Measurements from ENCODE around the gene VPS13C. TPM values are rescaled to one million over a fixed set of nuclear protein-coding genes. Genes with fewer than 3 reads are reported as not detected.

Gene VPS13C
- total and polyA plus RNA-seq, 5 experiments from 2014 or later: 11.1 to 109 (median 17.6) TPM

DNA sequence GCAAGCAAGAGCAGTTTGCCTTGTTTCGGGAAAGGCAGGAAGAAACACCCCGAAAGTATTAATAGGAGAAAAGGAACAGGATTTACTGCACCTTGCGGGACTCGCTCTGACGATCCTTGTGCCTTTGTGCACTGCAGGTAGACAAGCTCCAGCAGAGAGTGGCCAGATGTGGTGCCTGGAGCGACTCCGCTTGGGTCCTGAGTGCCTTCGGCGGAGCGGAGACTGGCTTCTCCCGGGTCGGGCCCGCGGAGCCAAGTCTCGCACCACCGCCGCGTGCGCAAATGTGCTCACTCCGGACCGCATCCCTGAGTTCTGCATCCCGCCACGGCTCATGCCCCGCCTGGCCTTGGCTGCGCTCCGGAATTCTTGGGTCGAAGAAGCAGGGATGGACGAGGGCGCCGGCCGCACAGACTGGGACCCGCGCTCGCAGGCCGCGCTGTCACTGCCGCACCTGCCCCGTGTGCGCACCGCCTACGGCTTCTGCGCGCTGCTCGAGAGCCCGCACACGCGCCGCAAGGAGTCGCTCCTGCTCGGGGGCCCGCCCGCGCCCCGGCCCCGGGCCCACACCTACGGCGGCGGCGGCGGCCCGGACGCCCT, 7.3 kb upstream of the VPS13C start:
- Mint-ChIP-seq H3K4me1 (peaks cover 17 to 22% (median 19%) of the 10 kb centered on the region in 4 donors), H3K4me3 (peak overlapping the region; percentile 76 to 94 (median 87)), H3K9me3 (no peaks in the 10 kb centered on the region), H3K27me3 (peaks cover 11 to 29% (median 22%) of the 10 kb centered on the region in 5 donors), H3K36me3 (peaks cover 0 to 4% (median 2%) of the 10 kb centered on the region in 3 donors), H3K27ac (peak overlapping the region in 1 of 10 donors; percentile 41)
- peak; percentile 66 to 73 for ATAC-seq
- POLR2A ChIA-PET: no interaction called here
- DNase-seq: peak in 4 of 10 donors; percentile 4 to 26 (median 19)

GRCh38 chr15:62066663-62067447, 6.6 kb upstream of the VPS13C start, which contains the start of gene C2CD4A:
Gene C2CD4A (plus strand): TSS chr15:62066977. CDS start chr15:62067614, 637 bp downstream.
- DNase-seq: peak; percentile 28 to 78 (median 50)
- peaks cover 0 to 4% (median 2%) of the 10 kb centered on the region in 3 donors for H3K36me3 Mint-ChIP-seq
- peaks cover 20 to 27% (median 24%) of the 10 kb centered on the region in 4 donors for H3K4me1 Mint-ChIP-seq
- H3K9me3 Mint-ChIP-seq: no peaks in the 10 kb centered on the region
- H3K27me3 Mint-ChIP-seq: peaks cover 11 to 29% (median 22%) of the 10 kb centered on the region in 5 donors
- ATAC-seq: peak; percentile 82 to 84
- H3K27ac Mint-ChIP-seq: peak within 1 kb of the TSS in 3 of 10 donors; percentile 15 to 41 (median 29)
- POLR2A ChIA-PET: no interaction called here
- H3K4me3 Mint-ChIP-seq: peak within 1 kb of the TSS; percentile 76 to 94 (median 87)

DNA sequence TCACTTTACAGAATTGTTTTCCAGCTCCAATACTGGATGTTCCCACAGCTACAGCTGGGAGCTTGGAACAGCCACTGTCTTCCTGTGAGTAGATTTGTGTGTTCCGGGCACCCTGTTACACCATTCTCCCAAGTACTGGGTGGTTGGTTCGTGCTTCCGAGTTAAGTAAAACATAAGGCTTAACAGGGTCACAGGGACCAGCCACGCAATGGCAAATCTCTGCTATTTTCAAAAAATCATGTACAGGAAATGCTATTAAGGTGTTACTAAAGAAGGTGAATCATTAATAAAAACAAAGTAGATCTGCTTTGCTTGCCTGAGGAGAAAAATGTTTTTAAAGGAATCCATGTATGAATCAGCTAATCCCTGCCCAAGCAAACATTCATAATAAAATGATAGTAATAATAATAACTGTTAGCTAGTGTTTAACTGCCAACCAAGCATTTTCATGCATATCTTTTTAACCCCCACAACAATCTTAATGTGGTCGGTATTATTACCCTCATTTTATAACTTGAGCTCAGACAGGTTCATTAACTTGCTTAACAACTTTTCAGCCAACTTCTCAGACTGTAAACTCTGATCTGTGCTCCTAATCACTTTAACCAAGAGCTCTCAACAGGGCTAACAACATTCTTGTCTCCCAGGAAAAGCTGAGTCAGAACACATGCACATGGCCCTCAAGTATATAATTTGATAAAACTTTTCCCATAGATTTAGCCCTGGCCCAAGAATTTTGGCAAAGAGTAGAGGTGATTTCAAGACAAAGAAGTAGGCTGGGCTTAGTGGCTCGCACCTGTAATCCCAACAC, 3.8 kb upstream of the VPS13C start:
- H3K4me1 Mint-ChIP-seq: peaks cover 25 to 41% (median 37%) of the 10 kb centered on the region in 4 donors
- POLR2A ChIA-PET: no interaction called here

GRCh38 chr15:62060896-62061280, 641 bp upstream of the VPS13C start:
- H3K4me1 Mint-ChIP-seq: peaks cover 14 to 44% (median 42%) of the 10 kb centered on the region in 4 donors
- H3K36me3 Mint-ChIP-seq: peaks cover 0 to 4% (median 3%) of the 10 kb centered on the region in 3 donors
- ATAC-seq (peak; percentile 24 to 39), DNase-seq (peak in 4 of 10 donors; percentile 27 to 55 (median 50))
- H3K9me3 Mint-ChIP-seq: no peaks in the 10 kb centered on the region
- POLR2A ChIA-PET: interaction anchor here (1.6 kb wide), 1 partner anchor 10 kb away, joined by 6 read pairs; no protein-coding TSS in a partner anchor
- H3K27me3 Mint-ChIP-seq: peaks cover 0 to 8% (median 0%) of the 10 kb centered on the region in 5 donors
- H3K4me3 Mint-ChIP-seq: peak overlapping the region; percentile 94 to 100 (median 98)
- peak overlapping the region; percentile 90 to 99 (median 98) for H3K27ac Mint-ChIP-seq

More for the DNA sequence above, 3.8 kb upstream of the VPS13C start:
- Mint-ChIP-seq H3K4me3 (no peak overlapping the region), H3K9me3 (no peaks in the 10 kb centered on the region), H3K27me3 (peaks cover 11 to 25% (median 22%) of the 10 kb centered on the region in 5 donors), H3K27ac (no peak overlapping the region), H3K36me3 (peaks cover 0 to 4% (median 2%) of the 10 kb centered on the region in 3 donors)
- no peak for ATAC-seq
- DNase-seq: no peak

- Mint-ChIP-seq H3K27me3 (peaks cover 0 to 4% (median 0%) of the 10 kb centered on the region in 5 donors), H3K27ac (peak overlapping the region; percentile 90 to 99 (median 96)), H3K4me3 (peak overlapping the region; percentile 93 to 100 (median 97)), H3K9me3 (no peaks in the 10 kb centered on the region), H3K36me3 (peaks cover 0 to 4% (median 3%) of the 10 kb centered on the region in 3 donors), H3K4me1 (peaks cover 20 to 55% (median 51%) of the 10 kb centered on the region in 4 donors)
- ATAC-seq (peak; percentile 50 to 51), DNase-seq (peak in 9 of 10 donors; percentile 30 to 78 (median 57))
- POLR2A ChIA-PET: interaction anchor here (1.1 to 1.6 kb wide), 2 partner anchors 9 to 48 kb away, joined by 3 to 6 read pairs; no protein-coding TSS in a partner anchor
Measured at GRCh38 chr15:62059816-62060112, 483 bp downstream of the VPS13C start.

GRCh38 chr15:62059108-62059815, 985 bp downstream of the VPS13C start:
- POLR2A ChIA-PET: interaction anchor here (1.1 kb wide), 1 partner anchor 48 kb away, joined by 3 read pairs; no protein-coding TSS in a partner anchor
- peaks cover 23 to 60% (median 56%) of the 10 kb centered on the region in 4 donors for H3K4me1 Mint-ChIP-seq

DNA sequence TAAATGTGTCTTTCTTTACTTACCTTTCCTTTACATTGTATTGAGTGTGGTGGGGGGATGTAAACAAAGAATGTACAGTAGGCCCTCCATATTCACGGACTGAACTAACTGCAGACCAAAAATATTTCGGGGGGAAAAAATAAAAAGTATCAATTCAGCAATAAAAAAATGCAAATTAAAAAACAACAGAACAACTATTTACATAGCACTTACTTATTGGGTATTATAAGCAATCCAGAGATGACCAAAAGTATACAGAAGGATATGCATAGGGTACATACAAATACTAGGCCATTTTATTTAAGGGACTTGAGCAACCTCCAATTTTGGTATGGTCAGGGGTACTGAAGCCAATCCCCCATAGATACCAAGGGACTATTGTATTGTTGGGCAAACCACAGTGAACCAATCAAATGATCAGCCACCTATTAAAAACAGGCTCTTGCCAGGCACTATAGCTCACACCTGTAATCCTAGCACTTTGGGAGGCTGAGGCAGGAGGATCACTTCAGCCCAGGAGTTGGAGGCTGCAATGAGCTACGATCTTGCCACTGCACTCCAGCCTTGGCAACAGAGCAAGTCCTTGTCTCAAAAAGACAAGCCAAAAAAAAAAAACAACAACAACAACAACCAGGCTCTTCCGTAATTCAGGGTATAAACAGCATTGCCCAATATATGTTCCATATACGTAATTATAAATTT, 1.8 kb downstream of the VPS13C start:
- Mint-ChIP-seq H3K4me1 (peaks cover 24 to 68% (median 64%) of the 10 kb centered on the region in 4 donors), H3K27ac (peak overlapping the region in 6 of 10 donors; percentile 38 to 90 (median 64)), H3K4me3 (peak overlapping the region in 9 of 10 donors; percentile 43 to 99 (median 74)), H3K36me3 (peaks cover 0 to 4% (median 3%) of the 10 kb centered on the region in 3 donors), H3K27me3 (no peaks in the 10 kb centered on the region), H3K9me3 (no peaks in the 10 kb centered on the region)
- no peak for DNase-seq
- ATAC-seq: no peak
- POLR2A ChIA-PET: no interaction called here

More at GRCh38 chr15:62059108-62059815, 985 bp downstream of the VPS13C start:
- Mint-ChIP-seq H3K36me3 (peaks cover 0 to 4% (median 3%) of the 10 kb centered on the region in 3 donors), H3K9me3 (no peaks in the 10 kb centered on the region), H3K4me3 (peak overlapping the region; percentile 93 to 100 (median 97)), H3K27me3 (peaks cover 0 to 4% (median 0%) of the 10 kb centered on the region in 5 donors), H3K27ac (peak overlapping the region; percentile 90 to 99 (median 96))
- peak in 1 of 10 donors; percentile 3 for DNase-seq
- no peak for ATAC-seq

GRCh38 chr15:62057341-62057980, 2.8 kb downstream of the VPS13C start:
- H3K4me3 Mint-ChIP-seq: peak overlapping the region in 1 of 10 donors; percentile 10
- ATAC-seq (no peak), DNase-seq (no peak)
- H3K27ac Mint-ChIP-seq: no peak overlapping the region
- no peaks in the 10 kb centered on the region for H3K27me3 Mint-ChIP-seq
- H3K9me3 Mint-ChIP-seq: no peaks in the 10 kb centered on the region
- POLR2A ChIA-PET: no interaction called here
- peaks cover 27 to 76% (median 72%) of the 10 kb centered on the region in 4 donors for H3K4me1 Mint-ChIP-seq
- H3K36me3 Mint-ChIP-seq: peaks cover 0 to 4% (median 3%) of the 10 kb centered on the region in 3 donors

GRCh38 chr15:62054979-62055378, 5.3 kb downstream of the VPS13C start:
- POLR2A ChIA-PET: no interaction called here
- no peak overlapping the region for H3K4me3 Mint-ChIP-seq
- H3K4me1 Mint-ChIP-seq: peaks cover 25 to 81% (median 70%) of the 10 kb centered on the region in 4 donors
- ATAC-seq (no peak), DNase-seq (no peak)
- peaks cover 0 to 6% (median 5%) of the 10 kb centered on the region in 3 donors for H3K36me3 Mint-ChIP-seq
- no peaks in the 10 kb centered on the region for H3K27me3 Mint-ChIP-seq
- H3K27ac Mint-ChIP-seq: peak overlapping the region in 4 of 10 donors; percentile 8 to 56 (median 34)
- H3K9me3 Mint-ChIP-seq: peaks cover 0 to under 1% (median 0%) of the 10 kb centered on the region in 9 donors

- no peak for ATAC-seq
- POLR2A ChIA-PET: no interaction called here
- peak overlapping the region in 2 of 10 donors; percentile 5 to 20 for H3K4me3 Mint-ChIP-seq
- peaks cover 0 to 11% (median 6%) of the 10 kb centered on the region in 3 donors for H3K36me3 Mint-ChIP-seq
- H3K4me1 Mint-ChIP-seq: peaks cover 24 to 76% (median 62%) of the 10 kb centered on the region in 4 donors
- peaks cover 0 to 2% (median 0%) of the 10 kb centered on the region in 9 donors for H3K9me3 Mint-ChIP-seq
- no peaks in the 10 kb centered on the region for H3K27me3 Mint-ChIP-seq
- DNase-seq: no peak
- peak overlapping the region in 7 of 10 donors; percentile 5 to 54 (median 21) for H3K27ac Mint-ChIP-seq
Measured at GRCh38 chr15:62053439-62054085, 6.7 kb downstream of the VPS13C start.

All from naive thymus-derived CD8-positive, alpha-beta T cell (primary cell).